HepG2 (cell line): ENCODE data around the gene GNL1. TPM values are rescaled to one million over a fixed set of nuclear protein-coding genes. Genes with fewer than 3 reads are reported as not detected.

Source experiments
- ATAC-seq: fragments of 200-7000 bp; cut with Tn5 transposase; 3 replicates; pipeline ENCODE4 v1.9.1; 2020; ENCODE audit warnings: mild to moderate bottlenecking, moderate library complexity
- BruUV-seq: library from RNA; stranded (reverse); fragments of 400-500 nt; replicated peaks from 2 replicates; lab custom pipeline; 2021; lab: Mats Ljungman, UMichigan
- CTCF ChIA-PET: fragments of 300-600 bp; formaldehyde crosslinking; extraction: SDS; loops from one replicate; lab custom pipeline; 2021; ENCODE audit warnings: low total read pairs, inconsistent platforms, low intra/inter-chr PET ratio; lab: Yijun Ruan, JAX
- POLR2A ChIA-PET: fragments of 350-600 bp; sonication (Branson Sonifier 250); formaldehyde crosslinking; loops from one replicate; lab custom pipeline; 2020; ENCODE audit warnings: antibody characterized with exemption, inconsistent platforms; lab: Yijun Ruan, JAX
- DNase-seq: peaks from one replicate; pipeline ENCODE4 v3.0.0-alpha.2; 2015; ENCODE audit warnings: low spot score
- FAIRE-seq: peaks from 3 replicates; lab custom pipeline; 2011; peaks lifted over from hg19 to GRCh38; lab: Jason Lieb, UNC
- H2AFZ ChIP-seq: one replicate; pipeline ENCODE4 v1.6.1; 2011; ENCODE audit warnings: low read length, inconsistent platforms
- H3K27ac ChIP-seq: fragments of 300-600 bp; 3 replicates; pipeline ENCODE4 v1.8.0; 2011; ENCODE audit warnings: mixed run types, mild to moderate bottlenecking, mixed read lengths, low read length, inconsistent platforms; ENCODE audit not compliant: insufficient read depth; ENCODE audit errors: extremely low read length
- H3K27me3 ChIP-seq, 2 experiments: fragments of 200-600 bp in 1 of 2; 2 replicates in 1 of 2; 3 replicates in 1 of 2; pipeline versions ENCODE4 v1.6.0 to v1.8.0; 2011; ENCODE audit warnings: low read length in 2 of 2, mild to moderate bottlenecking in 2 of 2, moderate library complexity in 2 of 2, inconsistent platforms in 1 of 2; ENCODE audit not compliant: insufficient read depth in 2 of 2, control insufficient read depth in 1 of 2
- H3K36me3 ChIP-seq, 2 experiments: fragments of 200-600 bp in 1 of 2; replicated peaks in 1 of 2; 2 replicates in 1 of 2; 3 replicates in 1 of 2; pipeline versions ENCODE4 v1.5.1 to v1.8.0; 2011; ENCODE audit warnings: low read length in 2 of 2, inconsistent platforms in 1 of 2; ENCODE audit not compliant: insufficient read depth in 2 of 2, control insufficient read depth in 1 of 2
- H3K4me1 ChIP-seq: 2 replicates; pipeline ENCODE4 v1.5.1; 2012; ENCODE audit warnings: low read length, inconsistent platforms; ENCODE audit not compliant: insufficient read depth
- H3K4me2 ChIP-seq: 2 replicates; pipeline ENCODE4 v1.6.0; 2011; ENCODE audit warnings: low read depth, low read length, inconsistent platforms
- H3K4me3 ChIP-seq, 3 experiments: fragments of 200-600 bp in 1 of 3; sonication (generic), shearing (Covaris generic) in 1 of 3; replicated peaks in 1 of 3; 2 replicates each; pipeline ENCODE4 v1.5.1; 2011 to 2016; ENCODE audit warnings: low read length in 3 of 3, inconsistent platforms in 2 of 3, low read depth in 2 of 3, mild to moderate bottlenecking in 2 of 3, control low read depth in 1 of 3, mixed read lengths in 1 of 3; ENCODE audit not compliant: insufficient read depth in 1 of 3
- H3K79me2 ChIP-seq: one replicate; pipeline ENCODE4 v1.6.1; 2011; ENCODE audit warnings: low read length, inconsistent platforms; ENCODE audit not compliant: insufficient read depth
- H3K9ac ChIP-seq: 2 replicates; pipeline ENCODE4 v1.6.0; 2011; ENCODE audit warnings: mild to moderate bottlenecking, low read depth, low read length, inconsistent platforms; ENCODE audit not compliant: insufficient read depth
- H3K9me3 ChIP-seq: 2 replicates; pipeline ENCODE4 v1.5.1; 2012; ENCODE audit warnings: mild to moderate bottlenecking, low read length
- H4K20me1 ChIP-seq: 2 replicates; pipeline ENCODE4 v1.6.0; 2011; ENCODE audit warnings: inconsistent platforms, mild to moderate bottlenecking, low read length, moderate library complexity; ENCODE audit not compliant: insufficient read depth
- ATF7-NPFF ChIP-seq: sonication (generic); formaldehyde crosslinking; IDR thresholded peaks from 2 replicates; pipeline ENCODE4 v1.8.1; 2023; ENCODE audit warnings: mild to moderate bottlenecking, low read depth, missing genetic modification reagents, moderate library complexity
- BRD4 ChIP-seq: sonication (generic); formaldehyde crosslinking; IDR thresholded peaks from 2 replicates; pipeline ENCODE4 v1.4.0; 2020; ENCODE audit warnings: missing genetic modification reagents
- ELK4 ChIP-seq: sonication (generic); formaldehyde crosslinking; IDR thresholded peaks from 2 replicates; pipeline ENCODE4 v1.9.0; 2021; ENCODE audit warnings: missing genetic modification reagents, borderline replicate concordance
- IRX3 ChIP-seq: sonication (generic); formaldehyde crosslinking; IDR thresholded peaks from 2 replicates; pipeline ENCODE4 v1.8.1; 2023; ENCODE audit warnings: mild to moderate bottlenecking, low read depth, missing genetic modification reagents, borderline replicate concordance
- RARG ChIP-seq: sonication (generic); formaldehyde crosslinking; IDR thresholded peaks from 2 replicates; pipeline ENCODE4 v1.4.0; 2020; ENCODE audit warnings: low read depth, mild to moderate bottlenecking, missing genetic modification reagents
- ZBTB2 ChIP-seq: sonication (generic); formaldehyde crosslinking; IDR thresholded peaks from 2 replicates; pipeline ENCODE4 v1.8.0; 2022; ENCODE audit warnings: low read depth, missing genetic modification reagents
- WGBS: methylation state at CpG from one replicate; pipeline ENCODE4 v1.1.6; 2017; ENCODE audit warnings: low lambda C conversion rate; 5-methylcytosine and 5-hydroxymethylcytosine counted together
- in situ Hi-C: cut with HindIII; loops from 2 replicates; pipeline ENCODE4 v1.10.0; 2017; ENCODE audit warnings: low pct_unique_long_range_greater_than_20kb; ENCODE audit not compliant: extremely low pct_ligation_motif_present
- intact Hi-C: fragments of 100-400 bp; cut with micrococcal nuclease; formaldehyde crosslinking; loops from one replicate; pipeline ENCODE4 v1.10.0; 2022; ENCODE audit not compliant: unreplicated experiment
- polyA plus RNA-seq, 8 experiments: library from polyadenylated mRNA; depleted of rRNA in 3 of 8; stranded (reverse) in 7 of 8; unstranded in 1 of 8; fragments of >200 nt; fragmentation: Illumina TruSeq in 4 of 8; extraction: Trizol in 4 of 8; gene quantifications; 2 replicates each; pipeline versions ENCODE4 v1.2.1 to v1.2.3, GENCODE V29; 2011 to 2016; ENCODE audit warnings: low read depth in 4 of 8, missing spikeins in 1 of 8, mixed read lengths in 1 of 8; ENCODE audit not compliant: insufficient read depth in 1 of 8
- total RNA-seq, 5 experiments: library from RNA; depleted of rRNA; stranded (reverse); fragments of >200 nt; fragmentation: Illumina TruSeq; extraction: Trizol; gene quantifications; 2 replicates each; pipeline ENCODE4 v1.2.3, GENCODE V29; 2016; ENCODE audit warnings: low read depth in 1 of 5

The GNL1 gene
- total and polyA plus RNA-seq, 2 of the 13 experiments (the other 11 are each of a cell fraction or from before 2014, with no cell fraction given), result 35.0 to 55.6 TPM

GRCh38 chr6:30542404-30542725, 13.9 kb downstream of the GNL1 start:
- DNase-seq, result no peak
- Histone ChIP-seq H3K36me3 (peaks cover 3 to 18% of the 10 kb centered on the region in 2 experiments; a peak in 3 of 5 replicates), H3K9me3 (no peaks in the 10 kb centered on the region), H3K4me1 (peaks cover 7% of the 10 kb centered on the region; the same call in 1 of the 2 replicates), H4K20me1 (no peaks in the 10 kb centered on the region; the same call in 1 of the 2 replicates), H3K4me3 (no peak overlapping the region), H3K79me2 (no peaks in the 10 kb centered on the region), H3K27ac (no peak overlapping the region), H2AFZ (no peak overlapping the region), H3K4me2 (no peak overlapping the region), H3K9ac (no peak overlapping the region), H3K27me3 (no peaks in the 10 kb centered on the region)
- TF ChIP-seq ZBTB2 (CRISPR knock-in tag) (no peak), IRX3 (no peak), ATF7-NPFF (CRISPR knock-in tag) (no peak), BRD4 (CRISPR knock-in tag) (no peak), RARG (CRISPR knock-in tag) (no peak), ELK4 (0 out of 2 replicates have a peak, but pooled peaks have one; percentile 13)
- in situ Hi-C loops, result loop anchor here (5.0 kb wide), 1 partner anchor 60 kb away; no protein-coding TSS in a partner anchor
- intact Hi-C loops, result loop anchor here (10.0 kb wide), 1 partner anchor 132 kb away; the partner anchor contains the start of gene DHX16
- no TSS peak for BruUV-seq
- WGBS, result 43% methylated on average over 4 of the region's 4 CpGs
- CTCF ChIA-PET, result interaction anchor here (1.8 to 6.6 kb wide), 2 partner anchors 55 to 59 kb away, joined by 10 to 110 read pairs; no protein-coding TSS in a partner anchor
- ATAC-seq, result no peak
- POLR2A ChIA-PET, result interaction anchor here (1.2 to 2.1 kb wide), 2 partner anchors 14 to 130 kb away, joined by 3 to 6 read pairs; partner anchors contain the start of genes DHX16 and GNL1
- FAIRE-seq, result no peak
